Keratinocyte (primary cell): Measurements from ENCODE around the gene IER2. TPM values are rescaled to one million over a fixed set of nuclear protein-coding genes. Genes with fewer than 3 reads are reported as not detected.

Experiments used
- DNase-seq: peaks from one replicate; pipeline ENCODE4 v3.0.0-alpha.2; 2011; ENCODE audit warnings: low read depth, missing footprints, low spot score
- FAIRE-seq: peaks from 2 replicates; lab custom pipeline; 2011; peaks lifted over from hg19 to GRCh38; lab: Jason Lieb, UNC
- H2AFZ ChIP-seq: 2 replicates; pipeline ENCODE4 v1.6.0; 2012; ENCODE audit warnings: low read length, control low read depth, inconsistent platforms; ENCODE audit not compliant: control insufficient read depth
- H3K27ac ChIP-seq: 2 replicates; pipeline ENCODE4 v1.5.1; 2011; ENCODE audit warnings: low read length; ENCODE audit not compliant: control insufficient read depth, insufficient read depth
- H3K27me3 ChIP-seq: 3 replicates; pipeline ENCODE4 v1.6.0; 2011; ENCODE audit warnings: low read length; ENCODE audit not compliant: control insufficient read depth, insufficient read depth; ENCODE audit errors: extremely low read depth
- H3K36me3 ChIP-seq, 2 experiments: 2 replicates in 1 of 2; 3 replicates in 1 of 2; pipeline ENCODE4 v1.5.1; 2011; ENCODE audit warnings: low read length in 2 of 2, mild to moderate bottlenecking in 1 of 2; ENCODE audit not compliant: control insufficient read depth in 2 of 2, insufficient read depth in 2 of 2; ENCODE audit errors: extremely low read depth in 1 of 2
- H3K4me1 ChIP-seq: 3 replicates; pipeline ENCODE4 v1.5.1; 2011; ENCODE audit warnings: low read length; ENCODE audit not compliant: control insufficient read depth, insufficient read depth; ENCODE audit errors: extremely low read depth
- H3K4me2 ChIP-seq: 3 replicates; pipeline ENCODE4 v1.6.0; 2011; ENCODE audit warnings: low read depth, low read length; ENCODE audit not compliant: control insufficient read depth, insufficient read depth; ENCODE audit errors: extremely low read depth
- H3K4me3 ChIP-seq, 3 experiments: fragments of 200-600 bp in 1 of 3; sonication (generic) in 1 of 3; 2 replicates in 2 of 3; 3 replicates in 1 of 3; pipeline ENCODE4 v1.5.1; 2011 to 2016; ENCODE audit warnings: low read length in 3 of 3, mild to moderate bottlenecking in 3 of 3, control low read depth in 2 of 3, inconsistent platforms in 1 of 3, low read depth in 1 of 3, mixed read lengths in 1 of 3, mixed run types in 1 of 3, moderate library complexity in 1 of 3; ENCODE audit not compliant: control insufficient read depth in 2 of 3, insufficient read depth in 2 of 3; ENCODE audit errors: extremely low read depth in 1 of 3
- H3K79me2 ChIP-seq: 2 replicates; pipeline ENCODE4 v1.6.0; 2012; ENCODE audit warnings: low read length; ENCODE audit not compliant: control insufficient read depth, insufficient read depth
- H3K9ac ChIP-seq: 3 replicates; pipeline ENCODE4 v1.6.0; 2011; ENCODE audit warnings: low read length; ENCODE audit not compliant: control insufficient read depth, insufficient read depth; ENCODE audit errors: extremely low read depth
- H3K9me1 ChIP-seq: 3 replicates; pipeline ENCODE4 v1.6.0; 2011; ENCODE audit warnings: low read length; ENCODE audit not compliant: control insufficient read depth, insufficient read depth; ENCODE audit errors: extremely low read depth
- H3K9me3 ChIP-seq: 2 replicates; pipeline ENCODE4 v1.5.1; 2012; ENCODE audit warnings: low read depth, low read length; ENCODE audit not compliant: control insufficient read depth
- H4K20me1 ChIP-seq: 3 replicates; pipeline ENCODE4 v1.6.0; 2011; ENCODE audit warnings: low read length; ENCODE audit not compliant: control insufficient read depth, insufficient read depth; ENCODE audit errors: extremely low read depth
- CTCF ChIP-seq, 3 experiments: IDR thresholded peaks in 1 of 3; conservative IDR thresholded peaks in 1 of 3; optimal IDR thresholded peaks in 1 of 3; 2 replicates in 2 of 3; 3 replicates in 1 of 3; pipeline versions ENCODE3 to v1.5.1; 2011; ENCODE audit warnings: low read length in 3 of 3, mild to moderate bottlenecking in 3 of 3, moderate library complexity in 2 of 3, control low read depth in 1 of 3, inconsistent platforms in 1 of 3; ENCODE audit not compliant: insufficient read depth in 2 of 3; ENCODE audit errors: extremely low read depth in 1 of 3
- EZH2 ChIP-seq: IDR thresholded peaks from one replicate; pipeline ENCODE4 v1.6.1; 2012; ENCODE audit warnings: inconsistent platforms, mild to moderate bottlenecking, low read length, moderate library complexity
- dilution Hi-C: fragments of 300-500 bp; cut with MboI; formaldehyde crosslinking; loops from one replicate; pipeline ENCODE4 v1.7.0; 2020; ENCODE audit warnings: low sequenced_read_pairs; ENCODE audit not compliant: extremely low pct_ligation_motif_present
- polyA plus RNA-seq, 5 experiments: library from polyadenylated mRNA; depleted of rRNA in 3 of 5; stranded (reverse) in 3 of 5; stranded (forward) in 1 of 5; unstranded in 1 of 5; fragments of >200 nt; gene quantifications; 1 replicate in 1 of 5; 2 replicates in 3 of 5; 3 replicates in 1 of 5; pipeline versions ENCODE4 v1.2.1 to v1.2.3, GENCODE V29; 2011 to 2012; ENCODE audit warnings: missing spikeins in 2 of 5, low read depth in 1 of 5, low replicate concordance in 1 of 5

IER2 gene
- polyA plus RNA-seq, 1 donor (not counting 4 experiments of a cell fraction or from before 2014, with no cell fraction given): 14.4 TPM

GRCh38 chr19:13128583-13128982 lies 21.6 kb upstream of the IER2 start:
- FAIRE-seq: no peak

GRCh38 chr19:13129384-13129783 lies 20.8 kb upstream of the IER2 start:
- TF ChIP-seq EZH2 (no peak), CTCF (optimal IDR thresholded peaks at IDR 0.05 in 1 of 3, IDR thresholded peaks at IDR 0.05 in 1 of 3, conservative IDR thresholded peaks at IDR 0.05 in 1 of 3; ENCODE audit: extremely low read depth in 1 of 3, insufficient read depth in 2 of 3, low read length in 3 of 3) (no peak)
- Histone ChIP-seq H3K9ac (no peak overlapping the region), H3K79me2 (peaks cover 89% of the 10 kb centered on the region), H3K9me1 (peaks cover 5% of the 10 kb centered on the region), H3K4me1 (peaks cover 3% of the 10 kb centered on the region), H3K36me3 (peaks cover 12 to 16% of the 10 kb centered on the region in 2 experiments), H3K9me3 (no peaks in the 10 kb centered on the region), H4K20me1 (peaks cover 28% of the 10 kb centered on the region), H3K4me3 (no peak overlapping the region), H3K27me3 (no peaks in the 10 kb centered on the region), H3K4me2 (no peak overlapping the region), H2AFZ (no peak overlapping the region), H3K27ac (no peak overlapping the region)
- DNase-seq (no peak), FAIRE-seq (no peak)
- dilution Hi-C loops: no loop called here

More at GRCh38 chr19:13128583-13128982, 21.6 kb upstream of the IER2 start:
- H3K36me3 ChIP-seq: peaks cover 12 to 14% of the 10 kb centered on the region in 2 experiments
- H3K4me3 ChIP-seq: no peak overlapping the region
- H3K27me3 ChIP-seq: no peaks in the 10 kb centered on the region
- no peak for TF ChIP-seq EZH2
- TF ChIP-seq CTCF (optimal IDR thresholded peaks at IDR 0.05 in 1 of 3, IDR thresholded peaks at IDR 0.05 in 1 of 3, conservative IDR thresholded peaks at IDR 0.05 in 1 of 3; ENCODE audit: extremely low read depth in 1 of 3, insufficient read depth in 2 of 3, low read length in 3 of 3): no peak
- H3K9me1 ChIP-seq: peaks cover 5% of the 10 kb centered on the region
- H3K4me1 ChIP-seq: peaks cover 3% of the 10 kb centered on the region
- DNase-seq: no peak
- H2AFZ ChIP-seq: no peak overlapping the region
- no peak overlapping the region for H3K27ac ChIP-seq
- no peak overlapping the region for H3K4me2 ChIP-seq
- no peaks in the 10 kb centered on the region for H3K9me3 ChIP-seq
- dilution Hi-C loops: no loop called here
- H3K9ac ChIP-seq: no peak overlapping the region
- H4K20me1 ChIP-seq: peaks cover 31% of the 10 kb centered on the region
- peaks cover 89% of the 10 kb centered on the region for H3K79me2 ChIP-seq
